Stimulated activated naive CD4-positive, alpha-beta T cell (primary cell): ENCODE data around the gene ZNF248.
"Not testable (repeated sequence)": the region's sequence is repeated elsewhere in the genome, so short reads cannot be mapped to it uniquely, and the experiment has no call there.

Experiments
- DNase-seq, 6 experiments: peaks; one replicate each; lab custom pipeline; 2025; lab: John Stamatoyannopoulos, UW

Gene ZNF248

GRCh38 chr10:37741831-37742230, 115.6 kb downstream of the ZNF248 start:
- no peak for DNase-seq

GRCh38 chr10:37739181-37739580, 118.2 kb downstream of the ZNF248 start:
- DNase-seq, result no peak

- not testable (repeated sequence) for DNase-seq
Observed at GRCh38 chr10:37738241-37738640, 119.2 kb downstream of the ZNF248 start.

GRCh38 chr10:37737336-37737735, 120.1 kb downstream of the ZNF248 start:
- DNase-seq, result no peak

DNA sequence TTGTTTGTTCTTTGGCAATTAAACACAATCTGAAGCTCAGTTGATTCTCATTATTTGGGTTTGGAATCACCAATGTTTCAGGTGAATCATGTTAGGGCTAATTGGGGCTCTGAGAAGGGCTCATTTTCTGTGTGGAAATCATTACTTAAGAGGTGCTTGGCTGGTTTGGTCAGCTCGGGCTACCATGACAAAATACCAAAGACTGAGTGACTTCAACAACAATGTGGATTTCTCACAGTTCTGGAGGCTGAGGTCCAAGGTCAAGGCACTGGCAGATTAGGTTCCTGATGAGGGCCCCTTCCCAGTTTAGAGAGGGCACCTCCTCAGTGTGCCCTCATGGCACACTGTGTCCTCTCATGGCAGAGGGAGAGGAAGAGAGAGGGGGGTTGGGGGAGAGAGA, 121.3 kb downstream of the ZNF248 start:
- no peak for DNase-seq

DNA sequence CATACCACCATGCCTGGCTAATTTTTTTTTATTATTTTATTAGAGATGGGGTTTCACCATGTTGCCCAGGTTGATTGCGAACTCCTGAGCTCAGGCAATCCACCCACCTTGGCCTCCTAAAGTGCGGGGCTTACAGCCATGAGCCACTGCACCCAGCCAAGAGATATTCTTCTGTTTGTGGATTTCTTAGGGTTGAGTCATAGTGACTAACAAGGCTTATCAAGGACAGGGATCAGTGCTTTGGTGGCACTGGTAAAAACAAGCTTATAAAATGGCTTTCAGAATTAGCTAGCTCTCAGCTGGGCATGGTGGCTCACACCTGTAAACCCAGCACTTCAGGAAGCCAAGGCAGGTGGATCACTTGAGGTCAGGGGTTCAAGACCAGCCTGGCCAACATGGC, 122.4 kb downstream of the ZNF248 start:
- no peak for DNase-seq
